K562 (cell line): ENCODE results near the gene MBOAT7. TPM values are rescaled to one million over a fixed set of nuclear protein-coding genes. Genes with fewer than 3 reads are reported as not detected.

Source experiments
- CBX8 ChIP-seq: fragments of 200-600 bp; sonication (generic); IDR thresholded peaks from 2 replicates; pipeline ENCODE4 v1.6.1; 2012; ENCODE audit warnings: borderline replicate concordance, mixed run types, low read depth, mild to moderate bottlenecking, moderate library complexity, mixed read lengths, low read length, control low read depth, inconsistent platforms; ENCODE audit not compliant: poor library complexity, severe bottlenecking; ENCODE audit errors: extremely low read depth
- ELF4 ChIP-seq: fragments of 450-650 bp; formaldehyde crosslinking; IDR thresholded peaks from 2 replicates; pipeline ENCODE4 v1.4.0; 2022; ENCODE audit warnings: missing genetic modification characterization
- HMGXB4 ChIP-seq: sonication (generic); formaldehyde crosslinking; IDR thresholded peaks from 2 replicates; pipeline ENCODE4 v1.8.1; 2023; ENCODE audit warnings: mild to moderate bottlenecking, missing genetic modification reagents
- IRF1 ChIP-seq: sonication (generic); formaldehyde crosslinking; IDR thresholded peaks from 2 replicates; pipeline ENCODE4 v1.8.0; 2022; ENCODE audit warnings: missing genetic modification reagents, mild to moderate bottlenecking, borderline replicate concordance
- KLF16 ChIP-seq: IDR thresholded peaks from 2 replicates; pipeline ENCODE4 v1.6.1; 2016; ENCODE audit warnings: antibody characterized with exemption
- LEF1 ChIP-seq: fragments of 450-650 bp; IDR thresholded peaks from 2 replicates; pipeline ENCODE4 v1.6.1; 2016; ENCODE audit warnings: mild to moderate bottlenecking
- MEIS2 ChIP-seq: fragments of 450-650 bp; IDR thresholded peaks from 2 replicates; pipeline ENCODE4 v1.6.1; 2014; ENCODE audit warnings: mild to moderate bottlenecking; ENCODE audit not compliant: partially characterized antibody
- MTA3 ChIP-seq: fragments of 450-650 bp; formaldehyde crosslinking; IDR thresholded peaks from 2 replicates; pipeline ENCODE4 v1.6.1; 2017; ENCODE audit warnings: mild to moderate bottlenecking, borderline replicate concordance
- MYNN ChIP-seq, 2 experiments: sonication (generic); formaldehyde crosslinking in 1 of 2; IDR thresholded peaks; 2 replicates each; pipeline versions ENCODE4 v1.5.0 to v1.6.1; 2016 to 2020; ENCODE audit warnings: antibody characterized with exemption in 1 of 2, missing genetic modification reagents in 1 of 2
- NUFIP1 ChIP-seq: fragments of 450-650 bp; IDR thresholded peaks from 2 replicates; pipeline ENCODE4 v1.6.1; 2018; ENCODE audit not compliant: partially characterized antibody
- PHF20 ChIP-seq: fragments of 450-650 bp; IDR thresholded peaks from 2 replicates; pipeline ENCODE4 v1.6.1; 2018; ENCODE audit not compliant: partially characterized antibody
- RHOXF2B ChIP-seq: fragments of 250-450 bp; sonication (Bioruptor Pico); conservative IDR thresholded peaks from 2 replicates; pipeline ENCODE4 v1.5.1; 2021
- RNF2 ChIP-seq: sonication (generic); IDR thresholded peaks from 2 replicates; pipeline ENCODE4 v1.6.1; 2016
- SAFB ChIP-seq: fragments of 200-400 bp; formaldehyde crosslinking; IDR thresholded peaks from 2 replicates; pipeline ENCODE4 v1.6.1; 2017; ENCODE audit warnings: low read depth, low read length, borderline replicate concordance
- SAFB2 ChIP-seq: fragments of 200-400 bp; formaldehyde crosslinking; IDR thresholded peaks from 2 replicates; pipeline ENCODE4 v1.6.1; 2018; ENCODE audit warnings: borderline replicate concordance, low read length, low read depth, moderate library complexity; ENCODE audit not compliant: severe bottlenecking
- SAP30 ChIP-seq: fragments of 200-600 bp; sonication (generic); IDR thresholded peaks from 2 replicates; pipeline ENCODE4 v1.6.1; 2012; ENCODE audit warnings: borderline replicate concordance, low read depth, mild to moderate bottlenecking, moderate library complexity, low read length, control low read depth, inconsistent platforms; ENCODE audit not compliant: insufficient read depth, poor library complexity, severe bottlenecking
- TAF15 ChIP-seq: fragments of 200-400 bp; formaldehyde crosslinking; IDR thresholded peaks from 2 replicates; pipeline ENCODE4 v1.6.1; 2017; ENCODE audit warnings: mild to moderate bottlenecking, low read depth, low read length, moderate library complexity
- ZNF140 ChIP-seq: fragments of 250-450 bp; sonication (Bioruptor Pico); IDR thresholded peaks from 2 replicates; pipeline ENCODE4 v1.8.0; 2021; ENCODE audit warnings: moderate library complexity, mild to moderate bottlenecking, inconsistent platforms
- ZNF282 ChIP-seq: sonication (generic); formaldehyde crosslinking; IDR thresholded peaks from 2 replicates; pipeline ENCODE4 v1.8.1; 2023; ENCODE audit warnings: missing genetic modification reagents
- ZNF408 ChIP-seq: fragments of 250-450 bp; sonication (Bioruptor Pico); IDR thresholded peaks from 2 replicates; pipeline ENCODE4 v1.4.0; 2020; ENCODE audit warnings: low read depth, mild to moderate bottlenecking, moderate library complexity
- ZNF695 ChIP-seq: fragments of 450-650 bp; formaldehyde crosslinking; IDR thresholded peaks from 2 replicates; pipeline ENCODE4 v1.4.0; 2020; ENCODE audit warnings: mild to moderate bottlenecking, moderate library complexity
- ZNF707 ChIP-seq: fragments of 250-450 bp; sonication (Bioruptor Pico); conservative IDR thresholded peaks from 2 replicates; pipeline ENCODE4 v1.8.0; 2022; ENCODE audit warnings: inconsistent platforms, mild to moderate bottlenecking, moderate library complexity
- polyA plus RNA-seq, 8 experiments: library from polyadenylated mRNA; depleted of rRNA in 4 of 8; stranded (reverse) in 5 of 8; unstranded in 3 of 8; fragments of >200 nt; fragmentation: Nextera tagmentation in 2 of 8; fragmentation: Illumina TruSeq in 1 of 8; extraction: Ambion mirVana in 2 of 8; extraction: Trizol in 1 of 8; gene quantifications; 2 replicates each; pipeline versions ENCODE4 v1.2.1 to v1.2.3, GENCODE V29; 2011 to 2014; ENCODE audit warnings: inconsistent platforms in 1 of 8, missing spikeins in 1 of 8
- total RNA-seq, 7 experiments: library from RNA; depleted of rRNA in 6 of 7; stranded (reverse); fragments of >200 nt in 6 of 7; fragmentation: Illumina TruSeq in 2 of 7; extraction: Trizol in 2 of 7; gene quantifications; 2 replicates each; pipeline versions ENCODE4 v1.2.1 to v1.2.3, GENCODE V29; 2011 to 2021; ENCODE audit warnings: low replicate concordance in 1 of 7
- TF ChIP-seq, protein P1 (sequence below): fragments of 450-650 bp; IDR thresholded peaks from 2 replicates; pipeline ENCODE4 v1.6.1; 2016
- TF ChIP-seq, protein P2 (sequence below): fragments of 450-650 bp; formaldehyde crosslinking; IDR thresholded peaks from 2 replicates; pipeline ENCODE4 v1.4.0; 2020; ENCODE audit warnings: mild to moderate bottlenecking, moderate library complexity

Gene MBOAT7
- total and polyA plus RNA-seq, 9 of the 15 experiments (the other 6 are each of a cell fraction or from before 2014, with no cell fraction given): 1.4 to 153 (median 56.1) TPM

- TF ChIP-seq IRF1: no peak
- TF ChIP-seq ELF4 (CRISPR knock-in tag): no peak
- TF ChIP-seq PHF20: peak; percentile 47
- no peak; the same call in 1 of the 2 replicates for TF ChIP-seq RNF2
- no peak for TF ChIP-seq ZNF282 (CRISPR knock-in tag)
- TF ChIP-seq MTA3: peak; percentile 74
- TF ChIP-seq, protein P1, sequence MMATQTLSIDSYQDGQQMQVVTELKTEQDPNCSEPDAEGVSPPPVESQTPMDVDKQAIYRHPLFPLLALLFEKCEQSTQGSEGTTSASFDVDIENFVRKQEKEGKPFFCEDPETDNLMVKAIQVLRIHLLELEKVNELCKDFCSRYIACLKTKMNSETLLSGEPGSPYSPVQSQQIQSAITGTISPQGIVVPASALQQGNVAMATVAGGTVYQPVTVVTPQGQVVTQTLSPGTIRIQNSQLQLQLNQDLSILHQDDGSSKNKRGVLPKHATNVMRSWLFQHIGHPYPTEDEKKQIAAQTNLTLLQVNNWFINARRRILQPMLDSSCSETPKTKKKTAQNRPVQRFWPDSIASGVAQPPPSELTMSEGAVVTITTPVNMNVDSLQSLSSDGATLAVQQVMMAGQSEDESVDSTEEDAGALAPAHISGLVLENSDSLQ: no peak
- no peak for TF ChIP-seq RHOXF2B (CRISPR knock-in tag)
- no peak for TF ChIP-seq ZNF695 (CRISPR knock-in tag)
- no peak for TF ChIP-seq SAFB
- no peak for TF ChIP-seq ZNF408 (CRISPR knock-in tag)
- no peak for TF ChIP-seq ZNF707 (CRISPR knock-in tag)
- no peak for TF ChIP-seq MYNN (IDR thresholded peaks at IDR 0.05)
- no peak for TF ChIP-seq MYNN (CRISPR knock-in tag; IDR thresholded peaks at IDR 0.05)
- TF ChIP-seq NUFIP1: no peak
- TF ChIP-seq LEF1: no peak
- no peak for TF ChIP-seq TAF15
- TF ChIP-seq MEIS2: no peak
- TF ChIP-seq ZNF140 (CRISPR knock-in tag): no peak
- TF ChIP-seq, protein P2, sequence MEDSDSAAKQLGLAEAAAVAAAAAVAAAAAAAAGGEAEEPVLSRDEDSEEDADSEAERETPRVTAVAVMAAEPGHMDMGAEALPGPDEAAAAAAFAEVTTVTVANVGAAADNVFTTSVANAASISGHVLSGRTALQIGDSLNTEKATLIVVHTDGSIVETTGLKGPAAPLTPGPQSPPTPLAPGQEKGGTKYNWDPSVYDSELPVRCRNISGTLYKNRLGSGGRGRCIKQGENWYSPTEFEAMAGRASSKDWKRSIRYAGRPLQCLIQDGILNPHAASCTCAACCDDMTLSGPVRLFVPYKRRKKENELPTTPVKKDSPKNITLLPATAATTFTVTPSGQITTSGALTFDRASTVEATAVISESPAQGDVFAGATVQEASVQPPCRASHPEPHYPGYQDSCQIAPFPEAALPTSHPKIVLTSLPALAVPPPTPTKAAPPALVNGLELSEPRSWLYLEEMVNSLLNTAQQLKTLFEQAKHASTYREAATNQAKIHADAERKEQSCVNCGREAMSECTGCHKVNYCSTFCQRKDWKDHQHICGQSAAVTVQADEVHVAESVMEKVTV: no peak
- no peak for TF ChIP-seq CBX8
- TF ChIP-seq SAFB2: no peak
- no peak for TF ChIP-seq KLF16
- no peak for TF ChIP-seq SAP30
- no peak for TF ChIP-seq HMGXB4 (CRISPR knock-in tag)
Measured at GRCh38 chr19:54191011-54191810, 1.8 kb upstream of the MBOAT7 start, which contains the start of gene TSEN34 (continued).
